HK-2 (cell line): ENCODE measurements around the gene ZNF672.
"Not testable (repeated sequence)": the region's sequence is repeated elsewhere in the genome, so short reads cannot be mapped to it uniquely, and the experiment has no call there.

Experiments used
- DNase-seq: peaks from one replicate; pipeline ENCODE4 v3.0.0-alpha.2; 2018; ENCODE audit not compliant: unreplicated experiment

The ZNF672 gene

DNA sequence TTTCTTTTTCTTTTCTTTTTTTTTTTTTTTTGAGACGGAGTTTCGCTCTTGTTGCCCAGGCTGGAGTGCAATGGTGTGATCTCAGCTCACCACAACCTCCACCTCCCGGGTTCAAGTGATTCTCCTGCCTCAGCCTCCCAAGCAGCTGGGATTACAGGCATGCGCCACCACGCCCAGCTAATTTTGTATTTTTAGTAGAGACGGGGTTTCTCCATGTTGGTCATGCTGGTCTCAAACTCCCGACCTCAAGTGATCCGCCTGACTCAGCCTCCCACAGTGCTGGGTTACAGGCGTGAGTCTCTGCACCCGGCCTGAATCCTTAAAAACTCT is 51.9 kb downstream of the ZNF672 start:
- not testable (repeated sequence) for DNase-seq

DNA sequence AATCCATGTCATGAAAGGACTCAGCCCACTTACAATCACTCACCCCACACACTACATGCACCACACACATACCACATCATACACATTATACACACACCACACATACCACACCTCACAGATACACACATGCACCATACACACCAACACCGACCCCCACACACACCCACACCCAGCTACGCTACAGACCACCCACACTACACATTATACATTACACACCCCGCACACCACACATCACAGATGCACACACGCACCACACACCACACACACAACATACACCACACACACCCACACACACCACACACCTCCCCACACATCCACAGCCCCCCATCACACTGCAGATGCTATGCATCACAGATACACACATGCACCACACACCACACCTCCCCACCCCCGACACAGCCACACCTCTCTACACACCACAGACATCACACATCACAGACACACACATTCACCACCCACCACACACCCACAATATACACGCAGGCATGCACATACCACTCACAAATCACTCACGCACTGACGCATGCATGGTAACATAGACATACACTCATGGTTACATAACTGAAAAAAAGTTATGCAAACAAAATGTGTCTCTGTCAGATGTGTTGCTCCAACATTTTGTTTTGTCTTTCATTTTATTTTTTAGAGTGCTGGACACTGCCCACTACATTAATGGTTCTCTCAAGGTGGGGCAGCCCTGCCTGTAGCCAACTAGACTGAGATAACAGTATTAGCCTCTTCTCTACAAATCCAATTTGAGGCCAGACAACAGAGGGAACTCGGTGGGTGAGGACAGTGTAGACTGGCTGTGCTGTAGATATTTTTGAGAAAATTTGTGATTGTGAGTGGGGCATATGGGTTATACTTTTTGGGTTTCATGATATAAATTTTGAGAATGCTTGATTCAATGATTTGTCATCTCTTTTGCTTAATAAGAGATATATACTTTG is 52.8 kb downstream of the ZNF672 start:
- no peak for DNase-seq

DNA sequence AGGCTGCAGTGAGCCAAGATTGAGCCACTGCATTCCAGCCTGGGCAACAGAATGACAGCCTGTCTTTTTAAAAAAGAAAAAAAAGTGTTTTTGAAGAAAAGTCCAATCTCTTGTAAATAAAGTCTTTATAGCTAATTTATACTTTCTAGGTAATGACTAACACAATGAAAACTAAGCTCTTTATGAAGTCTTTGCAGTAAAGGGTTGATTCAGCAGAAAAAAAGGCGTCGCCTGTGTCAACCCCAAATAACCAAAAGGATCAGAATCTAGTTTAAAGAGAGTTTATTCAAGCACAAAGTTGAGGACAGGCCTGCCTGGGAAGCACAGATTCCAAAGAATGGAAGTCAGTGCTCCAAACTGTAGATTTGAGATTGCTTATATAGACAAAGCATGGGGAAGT is 53.7 kb downstream of the ZNF672 start:
- DNase-seq = no peak

DNA sequence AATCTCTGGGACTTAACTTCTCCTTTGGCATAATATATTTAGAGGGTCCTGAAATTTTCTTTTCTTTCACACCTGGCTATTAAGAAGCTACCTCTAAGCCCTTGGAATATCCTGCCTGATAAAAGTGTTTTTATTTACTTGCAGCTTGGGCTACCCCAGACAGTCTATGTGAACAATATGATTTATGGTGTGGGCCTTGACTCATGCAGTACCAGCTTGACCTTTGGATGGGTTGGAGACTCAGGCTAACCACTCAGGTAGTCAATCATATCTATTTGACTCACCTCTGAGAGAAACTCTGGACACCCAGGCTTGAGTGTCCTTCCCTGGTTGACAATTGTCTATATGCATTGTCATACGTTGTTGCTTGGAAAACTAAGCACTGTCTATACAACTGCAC is 54.6 kb downstream of the ZNF672 start:
- no peak for DNase-seq

GRCh38 chr1:248894837-248895236 is 56.8 kb downstream of the ZNF672 start:
- no peak for DNase-seq

- DNase-seq = no peak
Measured at GRCh38 chr1:248897412-248898337, 59.7 kb downstream of the ZNF672 start.
